LNCaP clone FGC (cell line): ENCODE data around the gene HDAC1.

ENCODE experiments used
- DNase-seq: peaks from one replicate; pipeline ENCODE4 v3.0.0-alpha.2; 2011; ENCODE audit warnings: low read depth
- H3K4me3 ChIP-seq: 2 replicates; pipeline ENCODE4 v1.5.1; 2011; ENCODE audit warnings: mild to moderate bottlenecking, low read depth, low read length, control low read depth
- TF ChIP-seq, protein P1 (sequence below): IDR thresholded peaks from 2 replicates; pipeline ENCODE4 v1.5.1; 2012; ENCODE audit warnings: mild to moderate bottlenecking; ENCODE audit not compliant: control insufficient read depth, insufficient read depth; ENCODE audit errors: extremely low read depth

Gene HDAC1

DNA sequence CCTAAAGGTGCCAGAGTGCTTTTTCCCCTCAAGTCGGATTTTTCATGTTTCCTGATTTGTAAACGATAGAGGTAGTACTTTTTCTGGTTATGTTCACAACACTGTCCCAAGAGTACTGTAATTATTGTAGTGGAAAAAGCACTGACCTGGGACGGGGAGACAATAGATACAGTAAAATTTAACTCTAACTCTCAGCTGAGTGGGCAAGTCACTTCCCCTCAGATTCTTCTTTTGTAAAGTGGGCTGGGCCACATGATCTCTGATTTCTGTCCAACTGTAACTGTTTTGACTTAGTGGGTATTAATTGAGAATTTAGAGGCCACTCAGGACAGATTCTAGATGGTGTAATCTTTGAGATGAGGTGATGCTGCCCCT is 25.0 kb downstream of the HDAC1 start:
- TF ChIP-seq, protein P1, sequence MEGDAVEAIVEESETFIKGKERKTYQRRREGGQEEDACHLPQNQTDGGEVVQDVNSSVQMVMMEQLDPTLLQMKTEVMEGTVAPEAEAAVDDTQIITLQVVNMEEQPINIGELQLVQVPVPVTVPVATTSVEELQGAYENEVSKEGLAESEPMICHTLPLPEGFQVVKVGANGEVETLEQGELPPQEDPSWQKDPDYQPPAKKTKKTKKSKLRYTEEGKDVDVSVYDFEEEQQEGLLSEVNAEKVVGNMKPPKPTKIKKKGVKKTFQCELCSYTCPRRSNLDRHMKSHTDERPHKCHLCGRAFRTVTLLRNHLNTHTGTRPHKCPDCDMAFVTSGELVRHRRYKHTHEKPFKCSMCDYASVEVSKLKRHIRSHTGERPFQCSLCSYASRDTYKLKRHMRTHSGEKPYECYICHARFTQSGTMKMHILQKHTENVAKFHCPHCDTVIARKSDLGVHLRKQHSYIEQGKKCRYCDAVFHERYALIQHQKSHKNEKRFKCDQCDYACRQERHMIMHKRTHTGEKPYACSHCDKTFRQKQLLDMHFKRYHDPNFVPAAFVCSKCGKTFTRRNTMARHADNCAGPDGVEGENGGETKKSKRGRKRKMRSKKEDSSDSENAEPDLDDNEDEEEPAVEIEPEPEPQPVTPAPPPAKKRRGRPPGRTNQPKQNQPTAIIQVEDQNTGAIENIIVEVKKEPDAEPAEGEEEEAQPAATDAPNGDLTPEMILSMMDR: no peak
- H3K4me3 ChIP-seq: no peak overlapping the region
- DNase-seq: no peak

DNA sequence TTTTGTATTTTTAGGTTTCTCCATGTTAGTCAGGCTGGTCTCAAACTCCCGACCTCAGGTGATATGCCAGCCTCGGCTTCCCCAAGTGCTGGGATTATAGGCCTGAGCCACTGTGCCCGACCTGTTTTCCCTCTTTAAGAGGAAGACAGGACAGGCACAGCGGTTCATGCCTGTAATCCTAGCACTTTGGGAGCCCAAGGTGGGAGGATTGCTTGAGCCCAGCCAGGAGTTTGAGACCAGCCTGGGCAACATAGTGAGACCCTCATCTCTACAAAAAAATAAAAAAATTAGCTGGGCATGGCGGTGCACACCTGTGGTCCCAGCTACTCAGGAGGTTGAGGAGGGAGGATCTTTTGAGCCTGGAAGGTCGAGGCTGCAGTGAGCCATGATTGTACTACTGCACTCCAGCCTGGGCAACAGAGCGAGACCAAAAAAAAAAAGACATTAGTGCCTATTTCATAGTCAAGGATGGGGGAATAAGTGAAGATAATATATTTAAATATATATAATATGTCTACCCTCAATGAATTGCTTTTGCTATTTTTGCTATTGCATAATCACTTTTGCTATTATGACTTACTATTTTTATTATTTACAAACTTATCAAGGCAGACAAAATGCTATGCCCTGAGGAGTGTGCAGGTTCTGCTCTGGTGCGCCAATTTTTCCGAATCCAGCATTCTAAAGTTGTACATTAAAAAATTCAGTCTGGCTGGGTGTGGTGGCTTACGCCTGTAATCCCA is 26.4 kb downstream of the HDAC1 start:
- H3K4me3 ChIP-seq: no peak overlapping the region
- DNase-seq: no peak
- TF ChIP-seq, protein P1: no peak

DNA sequence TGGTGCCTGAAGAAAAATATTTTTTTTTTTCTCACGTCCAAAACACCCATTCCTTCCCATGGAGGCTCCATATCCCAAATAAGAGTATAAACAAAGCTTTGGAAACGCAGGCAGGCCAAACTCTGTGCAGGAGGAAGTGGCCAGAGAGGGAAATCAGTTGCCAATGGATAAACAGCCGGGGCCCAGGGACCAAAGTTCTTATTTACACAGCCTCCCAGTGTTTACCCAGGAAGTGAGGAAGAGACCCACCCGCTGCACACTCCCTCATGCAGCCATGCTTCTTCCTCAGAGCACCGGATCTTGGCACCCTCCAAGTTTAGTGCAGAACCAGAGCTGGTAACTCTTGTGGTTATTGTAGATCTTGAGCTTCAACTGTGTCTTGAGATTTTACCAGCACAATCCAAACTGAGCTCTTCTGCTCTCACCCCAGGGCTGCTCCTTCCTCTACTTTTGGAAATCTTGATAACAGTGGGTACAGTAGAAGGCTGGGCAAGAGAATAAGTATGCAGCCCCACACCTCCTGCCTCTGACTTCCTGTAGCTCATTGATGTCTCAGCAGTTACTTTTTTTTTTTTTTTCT is 29.9 kb downstream of the HDAC1 start:
- peak; percentile 71 for DNase-seq
- TF ChIP-seq, protein P1: no peak
- H3K4me3 ChIP-seq: no peak overlapping the region

DNA sequence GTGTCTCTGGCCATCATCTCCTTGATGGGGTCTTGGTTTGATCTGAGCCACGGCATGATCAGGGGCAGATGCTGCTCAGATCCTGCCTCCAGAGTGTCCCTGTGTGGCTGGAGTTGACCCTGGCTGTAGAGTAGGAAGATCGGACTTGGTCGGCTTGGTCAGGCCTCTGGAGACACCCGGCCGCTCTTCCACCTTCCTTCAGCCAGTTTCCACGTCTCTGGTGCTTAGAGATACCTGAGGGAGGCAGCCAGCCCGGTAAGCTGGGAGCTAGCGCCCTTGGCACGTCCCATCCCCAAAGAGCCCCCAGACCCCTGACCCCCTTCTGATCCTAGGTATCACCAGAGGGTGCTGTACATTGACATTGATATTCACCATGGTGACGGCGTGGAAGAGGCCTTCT is 35.3 kb downstream of the HDAC1 start:
- no peak overlapping the region for H3K4me3 ChIP-seq
- TF ChIP-seq, protein P1: no peak
- DNase-seq: no peak

DNA sequence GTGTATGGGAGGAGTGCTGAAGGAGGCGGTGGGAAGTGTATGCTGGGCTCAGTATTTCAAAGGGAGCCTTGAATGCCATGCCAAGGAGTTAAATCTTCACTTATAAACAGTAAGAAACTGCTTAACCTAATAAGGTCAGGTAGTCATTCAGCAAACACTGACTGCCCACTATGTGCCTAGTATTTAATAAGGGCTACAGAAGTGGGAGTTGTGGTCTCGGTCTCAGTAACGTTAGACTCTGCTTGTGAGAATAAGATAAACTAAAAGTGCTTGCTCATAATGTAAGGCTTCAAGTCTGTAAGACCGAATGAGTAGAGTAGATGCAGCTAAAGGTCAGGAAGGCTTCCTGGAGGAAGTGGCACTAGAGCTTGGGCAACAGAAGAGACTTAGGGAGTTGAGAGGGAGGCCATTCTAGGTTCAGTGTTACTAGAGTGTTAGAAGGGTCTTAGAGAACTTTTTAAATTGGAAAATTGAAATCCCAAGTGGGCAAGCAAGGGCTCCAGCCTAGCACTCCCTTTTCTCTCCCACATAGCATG is 38.1 kb downstream of the HDAC1 start:
- no peak for DNase-seq
- H3K4me3 ChIP-seq: no peak overlapping the region
- TF ChIP-seq, protein P1: no peak

DNA sequence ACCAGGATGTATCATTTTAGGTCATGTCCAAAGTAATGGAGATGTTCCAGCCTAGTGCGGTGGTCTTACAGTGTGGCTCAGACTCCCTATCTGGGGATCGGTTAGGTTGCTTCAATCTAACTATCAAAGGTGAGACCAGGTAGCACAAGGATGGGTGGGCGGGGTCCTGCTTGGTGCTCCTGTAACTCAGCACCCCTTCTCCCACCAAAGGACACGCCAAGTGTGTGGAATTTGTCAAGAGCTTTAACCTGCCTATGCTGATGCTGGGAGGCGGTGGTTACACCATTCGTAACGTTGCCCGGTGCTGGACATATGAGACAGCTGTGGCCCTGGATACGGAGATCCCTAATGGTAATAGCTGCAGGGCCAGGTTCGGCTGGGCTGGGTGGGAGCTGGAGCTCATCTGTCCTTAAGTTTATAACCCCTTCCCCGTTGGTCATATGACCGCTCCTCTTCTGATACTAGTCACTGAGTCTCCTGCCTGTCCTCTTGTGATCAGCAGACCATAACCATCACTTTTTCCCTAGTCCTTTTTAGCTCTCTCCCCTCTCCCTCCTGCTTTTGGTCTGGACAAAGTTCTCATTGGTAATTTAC is 38.8 kb downstream of the HDAC1 start:
- DNase-seq: no peak
- TF ChIP-seq, protein P1: no peak
- no peak overlapping the region for H3K4me3 ChIP-seq
